Prostate gland (tissue), 2 donors: Measurements from ENCODE around the gene SQSTM1. TPM values are rescaled to one million over a fixed set of nuclear protein-coding genes. Genes with fewer than 3 reads are reported as not detected.

Source experiments
- DNase-seq: peaks from one replicate; pipeline ENCODE4 v3.0.0-alpha.2; 2019; ENCODE audit warnings: low spot score
- H3K27ac ChIP-seq, 2 donors: fragments of 200-600 bp; sonication (generic); 2 replicates each; pipeline ENCODE4 v1.5.1; 2017 to 2019
- H3K27me3 ChIP-seq: fragments of 200-600 bp; sonication (generic); replicated peaks from 2 replicates; pipeline ENCODE4 v1.5.1; 2019; ENCODE audit not compliant: insufficient read depth
- H3K36me3 ChIP-seq, 2 donors: fragments of 200-600 bp; sonication (generic); 1 replicate in 1 of 2; 2 replicates in 1 of 2; pipeline versions ENCODE4 v1.5.1 to v1.8.1; 2017 to 2019
- H3K4me1 ChIP-seq: fragments of 200-600 bp; sonication (generic); replicated peaks from 2 replicates; pipeline ENCODE4 v1.5.1; 2019
- H3K4me3 ChIP-seq, 2 donors: fragments of 200-600 bp; sonication (generic); 2 replicates each; pipeline ENCODE4 v1.5.1; 2017 to 2019
- H3K9me3 ChIP-seq: fragments of 200-600 bp; sonication (generic); 2 replicates; pipeline ENCODE4 v1.5.1; 2017
- CTCF ChIP-seq, 4 experiments: fragments of 200-600 bp in 2 of 4; fragments of 450-650 bp in 2 of 4; sonication (generic) in 2 of 4; IDR thresholded peaks; 1 replicate in 3 of 4; 2 replicates in 1 of 4; pipeline ENCODE4 v1.5.1; 2016 to 2019; ENCODE audit warnings: antibody characterized with exemption in 4 of 4, mild to moderate bottlenecking in 2 of 4, moderate library complexity in 2 of 4
- POLR2A ChIP-seq: fragments of 450-650 bp; IDR thresholded peaks from one replicate; pipeline ENCODE4 v1.6.1; 2016; ENCODE audit warnings: antibody characterized with exemption, mild to moderate bottlenecking
- POLR2AphosphoS5 ChIP-seq: sonication (generic); formaldehyde crosslinking; IDR thresholded peaks from one replicate; pipeline ENCODE4 v1.6.1; 2017; ENCODE audit warnings: antibody characterized with exemption
- WGBS: methylation state at CpG from one replicate; pipeline ENCODE4 v1.1.5; 2018; 5-methylcytosine and 5-hydroxymethylcytosine counted together
- intact Hi-C: fragments of 100-400 bp; cut with DNase I; formaldehyde crosslinking; loops from one replicate; pipeline ENCODE4 v1.14.2; 2022
- total RNA-seq, 2 donors: library from RNA; depleted of rRNA; stranded (reverse); fragments of >200 nt; gene quantifications; one replicate each; pipeline ENCODE4 v1.1.0, GENCODE V29; 2016

Gene SQSTM1
- total RNA-seq, 2 donors from 2014 or later: 377 to 527 TPM

GRCh38 chr5:179865491-179866240 is 45.0 kb downstream of the SQSTM1 start:
- WGBS: 78% methylated on average over 15 of the region's 15 CpGs
- intact Hi-C loops: no loop called here
- H3K36me3 ChIP-seq: peaks cover 0 to 10% of the 10 kb centered on the region in 2 donors

GRCh38 chr5:179866241-179867078 is 45.8 kb downstream of the SQSTM1 start:
- H3K36me3 ChIP-seq: peaks cover 0 to 10% of the 10 kb centered on the region in 2 donors
- no peaks in the 10 kb centered on the region for H3K27me3 ChIP-seq
- DNase-seq: no peak
- H3K4me1 ChIP-seq: no peaks in the 10 kb centered on the region
- 73% methylated on average over 21 of the region's 21 CpGs for WGBS
- no peaks in the 10 kb centered on the region for H3K9me3 ChIP-seq
- no peak overlapping the region for H3K4me3 ChIP-seq
- intact Hi-C loops: no loop called here
- no peak overlapping the region for H3K27ac ChIP-seq
- TF ChIP-seq POLR2A (no peak), POLR2AphosphoS5 (no peak), CTCF (IDR thresholded peaks at IDR 0.05) (peak in 1 of 4 experiments; percentile 22)

More at GRCh38 chr5:179865491-179866240, 45.0 kb downstream of the SQSTM1 start:
- Histone ChIP-seq H3K4me3 (no peak overlapping the region), H3K9me3 (no peaks in the 10 kb centered on the region), H3K4me1 (no peaks in the 10 kb centered on the region), H3K27ac (no peak overlapping the region), H3K27me3 (no peaks in the 10 kb centered on the region)
- no peak for TF ChIP-seq POLR2AphosphoS5
- no peak for TF ChIP-seq POLR2A
- TF ChIP-seq CTCF (IDR thresholded peaks at IDR 0.05): no peak
- DNase-seq: no peak

- intact Hi-C loops: no loop called here
- H3K36me3 ChIP-seq: peaks cover under 1 to 10% of the 10 kb centered on the region in 2 donors
- TF ChIP-seq POLR2AphosphoS5 (no peak), POLR2A (no peak), CTCF (IDR thresholded peaks at IDR 0.05) (no peak)
- DNase-seq: no peak
- H3K27ac ChIP-seq: no peak overlapping the region
- H3K27me3 ChIP-seq: no peaks in the 10 kb centered on the region
- H3K4me3 ChIP-seq: no peak overlapping the region
- H3K9me3 ChIP-seq: no peaks in the 10 kb centered on the region
- WGBS: 92% methylated on average over 6 of the region's 6 CpGs
- no peaks in the 10 kb centered on the region for H3K4me1 ChIP-seq
Measured at GRCh38 chr5:179867079-179867465, 46.4 kb downstream of the SQSTM1 start.

GRCh38 chr5:179867476-179867875 is 46.8 kb downstream of the SQSTM1 start:
- 88% methylated on average over 11 of the region's 11 CpGs for WGBS
- no peak for TF ChIP-seq CTCF (IDR thresholded peaks at IDR 0.05)
- no peak for TF ChIP-seq POLR2AphosphoS5
- no peak for TF ChIP-seq POLR2A
- peaks cover 5 to 10% of the 10 kb centered on the region in 2 donors for H3K36me3 ChIP-seq
- no peak overlapping the region for H3K27ac ChIP-seq
- H3K4me3 ChIP-seq: no peak overlapping the region
- no peaks in the 10 kb centered on the region for H3K9me3 ChIP-seq
- intact Hi-C loops: no loop called here
- DNase-seq: no peak
- no peaks in the 10 kb centered on the region for H3K4me1 ChIP-seq
- H3K27me3 ChIP-seq: no peaks in the 10 kb centered on the region
